GM13976 (cell line): ENCODE measurements around the gene SYNM.

Experiments used
- DNase-seq: peaks from one replicate; pipeline ENCODE4 v3.0.0; 2012; ENCODE audit warnings: low spot score
- in situ Hi-C: fragments of 300-500 bp; cut with MboI; formaldehyde crosslinking; loops from one replicate; pipeline ENCODE4 v1.12.0; 2022; ENCODE audit warnings: low sequenced_read_pairs, mixed read lengths, inconsistent platforms; ENCODE audit not compliant: unreplicated experiment
- TF ChIP-seq, protein P1 (sequence below): IDR thresholded peaks from 2 replicates; pipeline ENCODE4 v1.5.1; 2012; ENCODE audit warnings: borderline replicate concordance, mild to moderate bottlenecking; ENCODE audit not compliant: insufficient read depth; ENCODE audit errors: extremely low read depth, missing control alignments, control extremely low read depth

SYNM gene

DNA sequence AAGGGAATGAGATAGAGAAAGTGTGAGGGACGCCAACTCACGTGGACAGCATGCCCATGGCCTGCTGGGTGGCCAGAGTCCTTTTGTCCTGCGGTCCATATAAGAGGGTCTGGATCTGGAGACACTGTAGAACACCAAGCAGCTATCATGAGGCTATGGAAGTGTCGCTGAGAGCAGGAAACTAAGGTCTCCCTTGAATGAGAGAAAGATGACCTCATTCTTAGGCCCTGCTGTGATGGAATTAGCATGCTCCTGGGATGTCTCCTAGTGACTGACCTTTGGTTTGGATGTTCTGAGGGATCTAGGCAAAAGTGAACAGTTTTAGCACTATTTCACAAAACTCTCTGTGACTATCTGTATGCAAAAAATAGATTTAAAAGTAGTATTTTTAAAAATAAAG, 34.4 kb downstream of the SYNM start:
- in situ Hi-C loops, result no loop called here
- DNase-seq, result no peak
- TF ChIP-seq, protein P1, sequence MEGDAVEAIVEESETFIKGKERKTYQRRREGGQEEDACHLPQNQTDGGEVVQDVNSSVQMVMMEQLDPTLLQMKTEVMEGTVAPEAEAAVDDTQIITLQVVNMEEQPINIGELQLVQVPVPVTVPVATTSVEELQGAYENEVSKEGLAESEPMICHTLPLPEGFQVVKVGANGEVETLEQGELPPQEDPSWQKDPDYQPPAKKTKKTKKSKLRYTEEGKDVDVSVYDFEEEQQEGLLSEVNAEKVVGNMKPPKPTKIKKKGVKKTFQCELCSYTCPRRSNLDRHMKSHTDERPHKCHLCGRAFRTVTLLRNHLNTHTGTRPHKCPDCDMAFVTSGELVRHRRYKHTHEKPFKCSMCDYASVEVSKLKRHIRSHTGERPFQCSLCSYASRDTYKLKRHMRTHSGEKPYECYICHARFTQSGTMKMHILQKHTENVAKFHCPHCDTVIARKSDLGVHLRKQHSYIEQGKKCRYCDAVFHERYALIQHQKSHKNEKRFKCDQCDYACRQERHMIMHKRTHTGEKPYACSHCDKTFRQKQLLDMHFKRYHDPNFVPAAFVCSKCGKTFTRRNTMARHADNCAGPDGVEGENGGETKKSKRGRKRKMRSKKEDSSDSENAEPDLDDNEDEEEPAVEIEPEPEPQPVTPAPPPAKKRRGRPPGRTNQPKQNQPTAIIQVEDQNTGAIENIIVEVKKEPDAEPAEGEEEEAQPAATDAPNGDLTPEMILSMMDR, result no peak

DNA sequence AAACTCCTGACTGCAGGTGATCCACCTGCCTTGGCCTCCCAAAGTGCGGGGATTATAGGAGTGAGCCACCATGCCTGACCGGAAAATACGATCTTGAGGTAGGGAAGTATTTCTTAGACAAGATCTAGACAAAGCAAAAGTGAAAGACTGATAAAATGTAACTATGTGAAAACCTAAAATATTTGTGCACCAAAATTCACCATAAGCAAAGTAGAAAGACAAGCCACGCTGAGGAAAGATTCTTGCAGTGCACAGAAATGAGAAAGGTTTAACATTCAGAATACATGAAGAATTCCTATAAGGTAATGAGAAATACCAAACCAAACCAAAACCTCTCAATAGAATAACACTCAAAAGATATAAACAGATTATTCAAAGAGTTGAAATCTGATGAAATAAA, 35.7 kb downstream of the SYNM start:
- TF ChIP-seq, protein P1, result no peak
- DNase-seq, result no peak
- in situ Hi-C loops, result no loop called here

DNA sequence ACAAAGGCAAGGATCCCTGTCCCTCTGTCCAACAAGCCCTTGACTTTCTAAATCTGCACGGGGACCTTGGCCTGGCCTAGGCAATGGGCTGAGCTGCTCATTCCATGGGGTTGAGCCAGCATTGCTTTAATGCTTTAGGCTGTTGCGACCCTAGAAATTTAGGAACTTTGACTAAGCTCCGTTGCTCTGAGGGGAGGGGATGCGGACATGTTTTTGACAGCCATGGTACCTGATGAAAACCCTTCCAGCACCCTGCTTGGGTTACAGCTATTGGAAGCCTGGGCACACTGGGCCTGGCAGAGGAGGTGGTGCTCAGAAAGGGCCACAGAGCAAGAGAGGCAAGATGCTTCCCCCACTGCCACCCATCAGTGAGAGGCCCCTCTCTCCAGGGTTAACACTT, 37.1 kb downstream of the SYNM start:
- no peak for DNase-seq

DNA sequence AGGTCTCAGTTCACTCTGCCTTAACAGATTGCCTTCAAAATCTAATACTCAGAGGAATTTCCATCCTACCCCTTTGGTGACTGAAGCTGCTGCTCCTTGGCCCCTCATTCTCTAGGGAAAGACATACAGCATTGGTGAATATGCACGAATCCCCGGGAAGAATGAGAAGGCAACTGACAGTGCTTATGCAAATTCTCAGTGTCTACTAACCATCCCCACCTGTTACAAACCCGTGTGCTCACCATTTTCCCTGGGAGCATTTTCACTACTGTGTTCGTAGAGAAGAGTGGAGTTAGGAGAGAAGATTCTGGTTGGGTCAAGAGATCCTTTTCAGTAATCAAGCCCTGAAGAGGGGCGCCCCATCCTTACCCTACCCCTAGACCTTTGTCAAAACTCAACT, 37.7 kb downstream of the SYNM start:
- in situ Hi-C loops, result no loop called here
- no peak for DNase-seq
- TF ChIP-seq, protein P1, result no peak

More for the DNA sequence above, 37.1 kb downstream of the SYNM start:
- TF ChIP-seq, protein P1, result no peak
- in situ Hi-C loops, result no loop called here

DNA sequence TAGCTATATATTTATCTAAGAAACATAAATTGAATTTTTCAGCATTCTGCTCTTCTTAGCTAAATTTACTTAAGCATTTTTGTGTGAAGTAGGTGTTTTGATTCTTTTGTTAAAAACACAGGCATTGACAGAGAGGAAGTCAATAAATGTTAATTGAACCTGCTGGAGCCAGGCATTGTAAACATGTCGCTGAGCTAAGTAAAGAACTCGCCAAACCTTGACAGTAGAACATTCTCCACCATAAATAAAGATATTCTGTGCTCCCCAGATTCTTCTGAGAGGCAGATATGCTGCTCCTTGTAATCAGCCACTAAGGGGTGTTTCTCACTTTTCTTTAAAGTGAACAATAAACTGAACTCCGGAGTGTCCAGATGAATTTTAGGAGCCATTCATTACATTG, 38.4 kb downstream of the SYNM start:
- TF ChIP-seq, protein P1, result no peak
- no peak for DNase-seq
- in situ Hi-C loops, result no loop called here

DNA sequence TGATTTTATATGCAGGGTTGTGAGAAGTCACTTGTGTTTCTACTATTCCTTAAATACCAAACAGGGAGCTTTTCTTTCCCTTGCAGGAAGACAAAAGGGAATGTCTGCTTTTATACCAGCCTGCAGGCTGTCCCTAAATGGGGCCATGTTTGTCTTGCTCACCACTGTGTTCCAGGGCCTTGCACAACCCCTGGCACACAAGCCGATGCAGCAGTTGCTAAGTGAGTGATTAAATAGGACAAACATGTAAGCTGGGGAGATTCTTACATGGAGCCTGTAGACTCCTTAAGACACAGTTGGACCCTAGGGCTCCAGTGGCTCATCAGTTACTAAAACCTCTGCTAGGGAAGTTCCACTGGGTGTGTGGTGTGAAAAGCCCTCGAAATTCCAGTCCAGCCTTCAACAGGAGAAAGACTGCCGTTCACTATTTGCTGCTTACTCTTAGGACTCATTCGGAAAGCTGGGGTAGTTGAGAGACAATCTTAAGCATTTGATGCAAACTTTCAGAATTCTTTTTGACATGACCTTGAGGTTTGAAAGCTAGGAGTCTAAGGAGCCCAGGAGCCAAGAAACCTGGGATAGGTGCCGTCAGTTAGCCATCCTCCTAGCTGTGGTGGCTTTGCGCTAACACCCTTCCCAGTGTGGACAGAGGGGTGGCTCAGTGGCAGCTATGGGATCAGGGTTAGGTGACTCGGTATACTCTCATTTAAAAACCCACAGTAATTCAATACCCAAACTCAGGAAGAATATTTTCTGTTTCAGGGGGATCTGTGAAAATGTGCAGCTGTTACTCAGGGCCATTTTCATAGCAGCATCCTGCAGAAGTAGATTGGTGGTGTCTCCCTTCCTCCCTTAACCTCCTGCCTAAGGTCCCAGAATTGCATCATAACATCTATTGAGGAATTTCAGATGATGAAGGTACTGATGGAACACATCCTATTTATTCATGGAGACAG, 39.1 kb downstream of the SYNM start:
- in situ Hi-C loops, result no loop called here
- TF ChIP-seq, protein P1, result no peak
- no peak for DNase-seq

DNA sequence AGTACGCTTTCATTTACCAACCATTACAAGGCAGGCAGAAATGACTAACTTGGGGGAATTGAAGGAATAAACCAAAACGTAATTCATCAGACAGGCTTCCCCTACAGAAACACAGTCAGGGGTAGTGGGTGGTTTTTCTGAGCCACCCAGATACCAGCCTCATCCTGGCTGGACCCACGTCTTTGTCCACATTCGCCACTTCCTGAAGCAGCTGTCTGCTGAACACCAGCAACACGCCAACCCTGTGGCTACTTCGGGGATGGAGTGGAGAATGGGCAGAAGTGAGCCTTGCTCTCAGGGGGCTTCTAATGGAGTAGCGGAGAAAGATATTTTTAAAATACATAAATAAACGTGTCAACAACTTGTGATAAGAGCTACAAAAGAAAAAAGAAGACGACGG, 40.1 kb downstream of the SYNM start:
- TF ChIP-seq, protein P1, result no peak
- no peak for DNase-seq
- in situ Hi-C loops, result no loop called here
